GM19372 (cell line): ENCODE measurements around the gene PLEKHH3.
"Not testable (repeated sequence)": the region's sequence is repeated elsewhere in the genome, so short reads cannot be mapped to it uniquely, and the experiment has no call there.

ENCODE experiments used
- ATAC-seq: cut with Tn5 transposase; IDR thresholded peaks from one replicate; pipeline ENCODE4 v1.9.1; 2021; ENCODE audit warnings: mild to moderate bottlenecking, low read depth, moderate library complexity; ENCODE audit not compliant: unreplicated experiment

Gene PLEKHH3

GRCh38 chr17:42647778-42648177 is 29.0 kb downstream of the PLEKHH3 start:
- no peak for ATAC-seq

- ATAC-seq, result no peak
Measured at GRCh38 chr17:42642336-42642735, 34.5 kb downstream of the PLEKHH3 start.

- ATAC-seq, result no peak
Measured at GRCh38 chr17:42640121-42640520, 36.7 kb downstream of the PLEKHH3 start.

GRCh38 chr17:42639525-42640113 is 37.2 kb downstream of the PLEKHH3 start:
- no peak for ATAC-seq

- ATAC-seq, result no peak
Measured at GRCh38 chr17:42632949-42633444, 43.8 kb downstream of the PLEKHH3 start.

- ATAC-seq, result no peak
Measured at GRCh38 chr17:42629411-42630009, 47.3 kb downstream of the PLEKHH3 start.

GRCh38 chr17:42627032-42627764 is 49.6 kb downstream of the PLEKHH3 start:
- ATAC-seq, result not testable (repeated sequence)

- ATAC-seq, result no peak
Measured at GRCh38 chr17:42623732-42624596, 52.8 kb downstream of the PLEKHH3 start.

GRCh38 chr17:42623271-42623670 is 53.5 kb downstream of the PLEKHH3 start:
- ATAC-seq, result no peak

GRCh38 chr17:42621987-42622386 is 54.8 kb downstream of the PLEKHH3 start:
- not testable (repeated sequence) for ATAC-seq

- peak; percentile 75 for ATAC-seq
Measured at GRCh38 chr17:42618442-42619150, 58.2 kb downstream of the PLEKHH3 start.

- no peak for ATAC-seq
Measured at GRCh38 chr17:42617956-42618431, 58.8 kb downstream of the PLEKHH3 start.
